GM23248 (cell line): ENCODE measurements around the gene HM13. TPM values are rescaled to one million over a fixed set of nuclear protein-coding genes. Genes with fewer than 3 reads are reported as not detected.

Experiments
- DNase-seq: peaks from one replicate; pipeline ENCODE4 v3.0.0-alpha.2; 2015
- H2AFZ ChIP-seq: fragments of 200-600 bp; sonication (generic); 2 replicates; pipeline ENCODE4 v1.6.1; 2016; ENCODE audit warnings: antibody characterized with exemption
- H3F3A ChIP-seq: fragments of 200-600 bp; sonication (generic); 2 replicates; pipeline ENCODE4 v1.6.1; 2016; ENCODE audit warnings: mild to moderate bottlenecking, antibody characterized with exemption, mixed run types; ENCODE audit not compliant: insufficient read depth
- H3K27ac ChIP-seq: fragments of 200-600 bp; sonication (generic); 2 replicates; pipeline ENCODE4 v1.5.1; 2016; ENCODE audit warnings: mild to moderate bottlenecking
- H3K27me3 ChIP-seq: fragments of 200-600 bp; sonication (generic); replicated peaks from 2 replicates; pipeline ENCODE4 v1.6.1; 2016; ENCODE audit warnings: mild to moderate bottlenecking; ENCODE audit not compliant: insufficient read depth
- H3K36me3 ChIP-seq: fragments of 200-600 bp; sonication (generic); 2 replicates; pipeline ENCODE4 v1.6.1; 2016; ENCODE audit warnings: low read depth, mild to moderate bottlenecking
- H3K4me1 ChIP-seq: fragments of 200-600 bp; sonication (generic); 2 replicates; pipeline ENCODE4 v1.6.1; 2016; ENCODE audit warnings: mild to moderate bottlenecking; ENCODE audit not compliant: insufficient read depth
- H3K4me2 ChIP-seq: fragments of 200-600 bp; sonication (generic); one replicate; pipeline ENCODE4 v1.6.1; 2016; ENCODE audit warnings: mild to moderate bottlenecking; ENCODE audit not compliant: unreplicated experiment
- H3K4me3 ChIP-seq: fragments of 200-600 bp; sonication (generic); 2 replicates; pipeline ENCODE4 v1.5.1; 2016; ENCODE audit warnings: mild to moderate bottlenecking
- H3K79me2 ChIP-seq: fragments of 200-600 bp; sonication (generic); 2 replicates; pipeline ENCODE4 v1.6.1; 2016; ENCODE audit warnings: mild to moderate bottlenecking; ENCODE audit not compliant: insufficient read depth
- H3K9ac ChIP-seq: fragments of 200-600 bp; sonication (generic); 2 replicates; pipeline ENCODE4 v1.6.1; 2016; ENCODE audit warnings: mild to moderate bottlenecking
- H3K9me2 ChIP-seq: fragments of 200-600 bp; sonication (generic); 2 replicates; pipeline ENCODE4 v1.6.1; 2016; ENCODE audit warnings: mixed run types, mild to moderate bottlenecking, moderate library complexity; ENCODE audit not compliant: insufficient read depth
- H3K9me3 ChIP-seq: fragments of 200-600 bp; sonication (generic); one replicate; pipeline ENCODE4 v1.6.1; 2017; ENCODE audit warnings: low read depth
- H4K20me1 ChIP-seq: fragments of 200-600 bp; sonication (generic); 2 replicates; pipeline ENCODE4 v1.6.0; 2016; ENCODE audit not compliant: insufficient read depth
- EZH2 ChIP-seq: fragments of 200-600 bp; sonication (generic); IDR thresholded peaks from 2 replicates; pipeline ENCODE4 v1.6.1; 2018; ENCODE audit warnings: antibody characterized with exemption, mild to moderate bottlenecking; ENCODE audit not compliant: insufficient read depth, poor library complexity, severe bottlenecking
- EZH2phosphoT487 ChIP-seq: fragments of 200-600 bp; sonication (generic); IDR thresholded peaks from 2 replicates; pipeline ENCODE4 v1.6.1; 2018; ENCODE audit warnings: antibody characterized with exemption, moderate library complexity, mild to moderate bottlenecking, low read depth; ENCODE audit not compliant: insufficient read depth
- WGBS, 2 experiments: methylation state at CpG; one replicate each; pipeline ENCODE4 v1.1.6; 2015 to 2017; ENCODE audit warnings: low lambda C conversion rate in 2 of 2, low coverage in 1 of 2; ENCODE audit errors: missing lambda C conversion rate in 2 of 2; 5-methylcytosine and 5-hydroxymethylcytosine counted together
- in situ Hi-C: fragments of 300-500 bp; cut with MboI; formaldehyde crosslinking; loops from 2 replicates; pipeline ENCODE4 v1.15.0; 2020
- polyA plus RNA-seq: library from polyadenylated mRNA; unstranded; fragments of >200 nt; fragmentation: Nextera tagmentation; extraction: Ambion mirVana; gene quantifications from 2 replicates; pipeline ENCODE4 v1.2.1, GENCODE V29; 2016
- total RNA-seq: library from RNA; depleted of rRNA; stranded (reverse); fragments of >200 nt; shearing (Covaris generic); gene quantifications from 2 replicates; pipeline ENCODE4 v1.2.3, GENCODE V29; 2014

Gene HM13
- total and polyA plus RNA-seq, 2 experiments from 2014 or later, result 117 to 424 TPM

DNA sequence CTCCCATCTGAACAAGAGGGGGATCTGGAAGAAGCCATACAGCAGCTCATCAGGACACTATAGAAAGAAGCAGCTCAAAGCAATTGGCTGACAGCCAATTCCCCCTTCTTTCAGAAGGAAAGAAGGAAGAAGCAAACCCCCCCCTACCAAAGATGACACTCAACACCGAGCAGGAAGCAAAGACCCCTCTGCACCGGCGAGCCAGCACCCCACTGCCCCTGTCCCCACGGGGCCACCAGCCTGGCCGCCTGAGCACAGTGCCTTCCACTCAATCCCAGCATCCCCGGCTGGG, 38.0 kb upstream of the HM13 start:
- Histone ChIP-seq H3K36me3 (no peaks in the 10 kb centered on the region), H3K27me3 (peaks cover 23% of the 10 kb centered on the region), H4K20me1 (no peaks in the 10 kb centered on the region), H3K27ac (no peak overlapping the region), H3K4me1 (no peaks in the 10 kb centered on the region), H3K9me2 (no peaks in the 10 kb centered on the region), H2AFZ (no peak overlapping the region), H3K9ac (no peak overlapping the region), H3F3A (no peaks in the 10 kb centered on the region), H3K79me2 (no peaks in the 10 kb centered on the region), H3K9me3 (no peaks in the 10 kb centered on the region), H3K4me2 (no peak overlapping the region), H3K4me3 (no peak overlapping the region)
- DNase-seq, result no peak
- TF ChIP-seq EZH2phosphoT487, result no peak
- TF ChIP-seq EZH2, result no peak
- 76 to 92% methylated on average over 5 to 6 of the region's 6 CpGs for WGBS, 2 experiments
- in situ Hi-C loops, result no loop called here

DNA sequence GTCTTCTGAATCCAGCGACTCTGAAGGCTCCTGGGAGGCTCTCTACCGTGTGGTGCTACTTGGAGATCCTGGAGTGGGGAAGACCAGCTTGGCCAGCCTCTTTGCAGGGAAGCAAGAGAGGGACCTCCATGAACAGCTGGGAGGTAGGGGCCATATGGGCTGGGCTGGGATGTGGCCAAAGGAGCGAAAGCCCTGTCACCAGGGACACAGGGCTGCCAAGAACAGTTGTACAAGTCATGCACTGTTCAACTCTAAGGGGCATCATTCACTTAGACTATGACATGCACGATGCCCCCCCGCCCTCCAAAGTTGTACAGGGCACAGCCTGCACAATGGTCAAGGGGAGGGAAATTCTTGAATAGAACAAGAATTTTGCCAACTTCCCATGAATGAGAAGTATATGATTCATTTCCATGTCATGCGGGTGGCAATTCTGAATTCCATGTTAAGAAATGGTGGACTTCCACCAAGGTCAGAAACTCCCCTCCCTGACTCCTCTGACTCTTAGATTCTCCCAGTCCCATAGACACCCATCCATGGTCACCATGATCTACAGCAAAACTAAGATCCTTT, 37.5 kb upstream of the HM13 start:
- no peaks in the 10 kb centered on the region for H3K9me3 ChIP-seq
- no peak for DNase-seq

DNA sequence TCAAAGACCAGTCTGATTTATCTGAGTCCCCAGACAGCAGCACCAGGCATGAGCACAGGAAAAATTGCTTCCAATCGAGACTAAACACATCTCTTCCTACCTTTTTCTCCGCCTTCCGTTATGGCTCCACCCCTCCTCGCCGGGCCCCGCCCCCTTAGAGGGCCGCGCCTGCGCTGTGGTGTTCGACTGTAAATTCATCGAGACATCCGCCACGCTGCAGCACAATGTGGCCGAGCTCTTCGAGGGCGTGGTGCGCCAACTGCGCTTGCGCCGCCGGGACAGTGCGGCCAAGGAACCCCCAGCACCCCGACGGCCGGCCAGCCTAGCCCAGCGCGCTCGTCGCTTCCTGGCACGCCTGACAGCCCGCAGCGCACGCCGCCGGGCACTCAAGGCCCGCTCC, 30.2 kb upstream of the HM13 start:
- Histone ChIP-seq H3K9me2 (no peaks in the 10 kb centered on the region), H3K36me3 (no peaks in the 10 kb centered on the region), H2AFZ (no peak overlapping the region), H3K27ac (no peak overlapping the region), H3K4me3 (no peak overlapping the region), H3F3A (no peaks in the 10 kb centered on the region), H3K4me1 (no peaks in the 10 kb centered on the region), H4K20me1 (no peaks in the 10 kb centered on the region), H3K79me2 (no peaks in the 10 kb centered on the region), H3K9ac (no peak overlapping the region), H3K9me3 (no peaks in the 10 kb centered on the region), H3K4me2 (no peak overlapping the region), H3K27me3 (0 out of 2 replicates have a peak, but pooled peaks cover 12% of the 10 kb centered on the region)
- in situ Hi-C loops, result no loop called here
- TF ChIP-seq EZH2phosphoT487, result no peak
- no peak for TF ChIP-seq EZH2
- 33 to 43% methylated on average over 36 of the region's 36 CpGs for WGBS, 2 experiments
- peak; percentile 47 for DNase-seq

More for the DNA sequence above, 37.5 kb upstream of the HM13 start:
- TF ChIP-seq EZH2phosphoT487 (no peak), EZH2 (no peak)
- no peaks in the 10 kb centered on the region for H3K79me2 ChIP-seq
- H3K4me2 ChIP-seq, result no peak overlapping the region
- no peaks in the 10 kb centered on the region for H3K36me3 ChIP-seq
- no peaks in the 10 kb centered on the region for H3K9me2 ChIP-seq
- H3K4me1 ChIP-seq, result no peaks in the 10 kb centered on the region
- no peaks in the 10 kb centered on the region for H3F3A ChIP-seq
- in situ Hi-C loops, result no loop called here
- no peak overlapping the region for H2AFZ ChIP-seq
- WGBS, 2 experiments, result 87 to 89% methylated on average over 6 of the region's 6 CpGs
- H3K9ac ChIP-seq, result no peak overlapping the region
- no peak overlapping the region for H3K27ac ChIP-seq
- peaks cover 23% of the 10 kb centered on the region for H3K27me3 ChIP-seq
- no peak overlapping the region for H3K4me3 ChIP-seq
- H4K20me1 ChIP-seq, result no peaks in the 10 kb centered on the region

DNA sequence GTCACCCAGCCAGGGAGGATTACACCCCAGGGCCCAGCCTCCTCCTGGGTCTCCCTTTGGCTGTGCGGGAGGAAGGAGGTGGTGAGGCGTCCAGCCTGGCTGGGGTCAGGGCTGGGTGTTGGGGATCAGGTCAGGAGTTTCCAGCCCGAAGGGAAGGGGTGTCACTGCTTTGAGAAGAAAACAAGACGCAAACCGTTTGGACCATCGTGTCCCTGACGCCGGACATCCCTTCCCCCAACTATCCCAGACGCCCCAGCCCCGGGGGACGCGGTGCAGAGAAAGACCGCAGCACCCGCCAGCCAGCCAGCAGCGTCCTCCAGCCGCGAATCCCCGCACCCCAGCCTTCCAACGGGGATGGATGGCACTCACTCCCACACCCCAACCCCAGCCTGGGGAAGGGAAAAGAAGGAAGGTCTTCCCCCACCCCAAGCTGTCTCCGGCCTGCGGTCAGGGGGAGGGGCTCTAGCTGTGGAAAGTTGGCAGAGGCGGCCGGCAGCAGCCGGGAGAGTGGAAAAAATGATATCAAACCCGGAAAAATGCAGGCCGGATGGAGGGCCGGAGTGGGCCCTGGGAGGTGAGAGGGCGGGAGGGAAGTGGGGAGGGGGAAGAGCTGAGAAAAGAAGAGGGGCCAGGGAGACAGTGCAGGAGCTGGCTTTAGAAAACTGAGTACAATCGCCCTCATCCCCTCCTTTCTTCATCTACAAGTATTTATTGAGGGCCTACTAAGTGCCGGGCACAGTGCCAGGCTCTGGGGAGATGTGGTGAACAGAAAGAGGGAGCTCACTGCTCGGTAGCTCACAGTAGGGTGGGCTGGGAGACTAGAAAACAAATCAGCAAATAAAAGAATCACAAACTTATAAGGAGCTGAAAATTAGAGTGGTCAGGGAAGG, 28.5 kb upstream of the HM13 start:
- Histone ChIP-seq H3K4me3 (no peak overlapping the region), H3K4me1 (no peaks in the 10 kb centered on the region), H2AFZ (no peak overlapping the region), H3K27ac (no peak overlapping the region), H3K9me2 (no peaks in the 10 kb centered on the region), H3F3A (no peaks in the 10 kb centered on the region), H3K9me3 (no peaks in the 10 kb centered on the region), H4K20me1 (no peaks in the 10 kb centered on the region), H3K4me2 (no peak overlapping the region), H3K79me2 (no peaks in the 10 kb centered on the region), H3K27me3 (0 out of 2 replicates have a peak, but pooled peaks cover 14% of the 10 kb centered on the region), H3K36me3 (no peaks in the 10 kb centered on the region), H3K9ac (no peak overlapping the region)
- DNase-seq, result peak; percentile 58
- TF ChIP-seq EZH2phosphoT487 (no peak), EZH2 (no peak)
- 16 to 21% methylated on average over 28 to 31 of the region's 31 CpGs for WGBS, 2 experiments
- in situ Hi-C loops, result no loop called here
